DMS79 (cell line): ENCODE measurements around the gene COX6A2.

Source experiments
- DNase-seq: peaks from one replicate; lab custom pipeline; 2025; lab: John Stamatoyannopoulos, UW

COX6A2 gene

DNA sequence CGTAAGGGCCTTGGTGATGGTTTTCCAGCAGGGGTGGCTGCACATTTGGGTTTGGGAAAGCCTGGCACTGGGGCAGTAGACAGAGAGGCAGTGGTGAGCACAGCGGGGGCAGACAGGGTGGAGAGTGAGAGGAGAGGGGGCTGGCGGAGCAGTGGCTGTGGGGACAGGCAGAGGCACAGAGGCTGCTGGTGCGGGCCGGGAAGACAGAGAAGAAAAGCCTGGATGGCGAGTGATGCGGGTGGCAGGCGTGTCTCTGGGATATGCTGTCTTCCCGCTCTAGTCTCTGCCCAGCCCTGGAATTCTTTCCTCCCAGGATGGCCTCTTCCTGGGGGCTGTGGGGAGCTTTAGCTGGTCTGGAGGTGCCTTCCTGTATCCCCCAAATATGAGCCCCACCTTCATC lies 18.1 kb downstream of the COX6A2 start:
- DNase-seq, result no peak

DNA sequence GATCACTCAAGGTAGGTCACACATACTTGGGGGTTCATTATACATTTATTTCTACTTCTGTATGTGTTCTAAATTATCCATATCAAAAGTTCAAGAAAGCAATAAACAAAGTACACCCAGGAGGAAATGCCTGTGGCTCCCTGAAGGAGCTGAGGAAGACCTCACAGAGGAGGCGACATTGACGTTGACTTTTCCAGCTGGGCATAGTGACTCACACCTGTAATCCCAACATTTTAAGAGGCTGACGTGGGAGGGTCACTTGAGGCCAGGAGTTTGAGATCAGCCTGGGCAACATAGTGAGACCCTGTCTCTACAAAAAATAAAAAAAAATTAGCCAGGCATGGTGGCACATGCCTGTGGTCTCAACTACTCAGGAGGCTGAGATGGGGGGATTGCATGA lies 18.7 kb downstream of the COX6A2 start:
- DNase-seq, result no peak

- DNase-seq, result no peak
Observed at GRCh38 chr16:31407406-31407805, 20.8 kb downstream of the COX6A2 start.

DNA sequence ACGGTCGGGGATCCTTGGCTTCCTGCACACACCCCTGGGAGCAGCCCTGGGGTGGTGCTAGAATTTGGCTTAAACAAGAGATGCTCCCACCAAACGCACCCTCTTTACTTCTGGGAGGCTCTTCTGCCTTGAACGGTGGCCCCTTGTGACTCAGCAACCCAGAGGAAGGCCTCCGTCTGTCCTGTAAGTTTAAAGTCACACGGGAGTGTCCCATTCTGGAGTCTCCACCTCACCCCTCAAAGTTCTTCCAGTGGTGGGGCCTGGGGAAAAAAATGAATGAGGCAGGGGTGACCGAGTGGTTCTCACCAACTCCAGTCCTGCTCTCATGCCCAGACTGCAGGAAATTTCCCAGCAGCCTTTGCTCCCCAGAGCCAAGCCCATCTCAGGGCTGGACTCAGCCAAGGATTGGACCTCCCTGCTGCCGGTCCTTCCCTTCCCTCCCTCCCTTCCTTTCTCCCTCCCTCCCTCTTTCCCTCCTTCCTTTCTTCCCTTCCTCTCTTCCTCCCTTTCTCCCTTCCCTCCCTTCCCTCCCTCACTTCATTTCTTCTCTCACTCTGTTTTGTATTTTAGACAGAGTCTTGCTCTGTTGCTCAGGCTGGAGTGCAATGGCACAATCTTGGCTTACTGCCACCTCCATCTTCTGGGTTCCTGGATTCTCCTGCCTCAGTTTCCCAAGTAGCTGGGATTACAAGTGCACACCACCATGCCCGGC lies 23.7 kb downstream of the COX6A2 start:
- no peak for DNase-seq

- no peak for DNase-seq
Observed at GRCh38 chr16:31403590-31404352, 24.4 kb downstream of the COX6A2 start.

GRCh38 chr16:31402687-31403086 lies 25.5 kb downstream of the COX6A2 start:
- DNase-seq, result no peak

DNA sequence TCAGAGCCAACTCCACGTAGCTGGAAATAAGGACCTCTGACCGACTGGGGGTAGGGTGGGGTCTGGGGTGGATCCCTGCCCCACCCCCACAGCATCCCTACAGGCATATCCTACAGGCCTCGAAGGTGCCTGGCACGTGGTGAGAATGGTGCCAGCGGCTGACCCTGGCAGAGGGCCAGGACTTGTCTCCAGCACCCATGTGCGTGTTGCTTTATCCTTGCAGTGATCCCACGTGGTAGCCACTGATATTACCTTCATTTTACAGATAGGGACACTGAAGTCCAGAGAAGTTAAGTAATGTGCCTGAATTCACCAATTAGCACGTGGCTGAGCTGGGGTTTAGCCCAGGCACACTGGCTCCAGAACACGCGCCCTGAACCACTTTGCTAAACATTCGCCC lies 26.7 kb downstream of the COX6A2 start:
- DNase-seq, result no peak

GRCh38 chr16:31400191-31400590 lies 28.0 kb downstream of the COX6A2 start:
- DNase-seq, result no peak

DNA sequence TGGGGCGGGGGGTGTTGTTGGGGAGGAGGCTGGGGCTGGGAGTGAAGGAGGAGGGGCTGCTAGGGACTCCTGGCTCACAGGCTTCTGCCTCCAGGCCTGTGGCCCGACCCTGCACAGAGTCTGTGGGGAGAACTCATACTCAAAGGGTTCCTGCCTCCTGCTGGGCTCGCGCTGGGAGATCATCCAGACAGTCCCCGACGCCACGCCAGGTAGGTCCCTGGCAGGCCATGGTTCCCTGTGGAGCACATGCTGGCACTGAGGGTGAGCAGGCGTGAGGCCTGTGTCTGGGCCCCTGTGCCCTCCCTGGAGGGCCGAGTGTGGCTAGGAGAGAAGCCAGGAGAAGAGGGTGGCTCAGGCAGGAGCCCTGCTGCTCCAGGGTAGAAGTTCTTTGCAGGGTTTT lies 30.5 kb downstream of the COX6A2 start:
- DNase-seq, result no peak

DNA sequence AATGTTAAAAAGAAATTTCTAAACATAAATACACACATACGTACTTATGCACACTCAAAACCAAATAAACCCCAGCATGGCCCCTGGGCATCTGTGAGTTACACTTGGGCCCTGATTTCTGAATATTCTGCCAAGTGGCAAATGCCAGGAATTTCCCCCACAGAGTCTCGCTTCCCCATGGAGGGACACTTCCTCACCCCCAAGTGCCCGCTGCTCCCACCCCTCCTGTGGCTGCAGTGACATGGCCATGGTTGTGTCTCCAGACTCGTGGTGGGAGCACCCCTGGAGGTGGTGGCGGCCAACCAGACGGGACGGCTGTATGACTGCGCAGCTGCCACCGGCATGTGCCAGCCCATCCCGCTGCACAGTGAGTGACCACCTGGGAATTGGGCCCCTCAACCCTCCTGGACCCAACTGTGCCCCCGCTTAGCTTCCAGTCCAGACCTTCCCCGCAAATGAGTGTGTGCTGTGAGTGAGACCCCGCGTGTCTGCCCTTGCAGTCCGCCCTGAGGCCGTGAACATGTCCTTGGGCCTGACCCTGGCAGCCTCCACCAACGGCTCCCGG lies 31.0 kb downstream of the COX6A2 start:
- DNase-seq, result no peak

DNA sequence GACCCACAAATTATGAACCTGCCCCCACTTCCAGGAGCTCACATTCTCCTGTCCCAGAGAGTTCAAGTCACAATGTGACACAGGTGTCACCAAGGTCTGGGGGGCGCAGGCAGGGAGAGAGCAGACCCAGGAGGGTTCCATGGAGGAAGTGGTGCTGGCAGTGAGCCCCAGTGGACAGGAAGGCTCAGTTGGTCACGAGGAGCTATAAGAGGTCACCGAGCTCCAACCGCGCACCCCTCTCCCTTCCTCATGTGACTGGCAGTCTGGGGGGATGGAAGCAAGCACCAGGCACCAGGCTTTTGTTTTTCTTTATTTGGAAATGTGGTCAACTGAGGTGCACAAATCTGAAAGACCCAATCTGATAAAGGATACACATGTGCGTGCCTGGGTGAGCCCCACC lies 32.5 kb downstream of the COX6A2 start:
- DNase-seq, result no peak

GRCh38 chr16:31393056-31393455 lies 35.1 kb downstream of the COX6A2 start, which contains the start of gene ITGAD:
Gene ITGAD (plus strand): TSS chr16:31393335. CDS start chr16:31393361, 26 bp downstream.
- DNase-seq, result no peak

DNA sequence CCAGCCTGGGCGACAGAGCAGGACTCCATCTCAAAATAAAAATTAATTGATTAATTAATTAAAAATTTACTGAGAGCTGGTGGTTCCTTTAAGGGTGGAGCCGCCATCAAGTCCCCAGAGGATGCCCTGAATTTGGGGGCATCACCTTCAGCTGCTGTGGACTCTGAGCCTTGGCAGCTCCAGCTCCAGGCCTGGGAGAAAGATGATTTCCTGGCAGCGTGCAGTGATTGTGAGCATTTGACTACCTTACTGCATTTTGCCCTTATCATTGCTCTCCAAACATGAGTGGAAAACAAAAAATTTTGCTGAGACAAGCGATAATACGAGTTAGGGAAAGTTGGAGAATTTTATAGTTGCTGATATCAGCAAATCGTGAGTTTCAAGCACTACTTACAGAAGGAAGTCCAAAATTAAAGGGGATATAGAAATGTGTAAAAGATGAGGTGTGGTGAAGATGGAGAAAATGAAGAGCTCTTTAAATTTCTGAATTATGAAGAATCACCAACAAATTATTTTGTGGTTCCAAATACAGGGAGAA lies 37.6 kb downstream of the COX6A2 start:
- DNase-seq, result no peak

- no peak for DNase-seq
Observed at GRCh38 chr16:31388535-31388934, 39.6 kb downstream of the COX6A2 start.

DNA sequence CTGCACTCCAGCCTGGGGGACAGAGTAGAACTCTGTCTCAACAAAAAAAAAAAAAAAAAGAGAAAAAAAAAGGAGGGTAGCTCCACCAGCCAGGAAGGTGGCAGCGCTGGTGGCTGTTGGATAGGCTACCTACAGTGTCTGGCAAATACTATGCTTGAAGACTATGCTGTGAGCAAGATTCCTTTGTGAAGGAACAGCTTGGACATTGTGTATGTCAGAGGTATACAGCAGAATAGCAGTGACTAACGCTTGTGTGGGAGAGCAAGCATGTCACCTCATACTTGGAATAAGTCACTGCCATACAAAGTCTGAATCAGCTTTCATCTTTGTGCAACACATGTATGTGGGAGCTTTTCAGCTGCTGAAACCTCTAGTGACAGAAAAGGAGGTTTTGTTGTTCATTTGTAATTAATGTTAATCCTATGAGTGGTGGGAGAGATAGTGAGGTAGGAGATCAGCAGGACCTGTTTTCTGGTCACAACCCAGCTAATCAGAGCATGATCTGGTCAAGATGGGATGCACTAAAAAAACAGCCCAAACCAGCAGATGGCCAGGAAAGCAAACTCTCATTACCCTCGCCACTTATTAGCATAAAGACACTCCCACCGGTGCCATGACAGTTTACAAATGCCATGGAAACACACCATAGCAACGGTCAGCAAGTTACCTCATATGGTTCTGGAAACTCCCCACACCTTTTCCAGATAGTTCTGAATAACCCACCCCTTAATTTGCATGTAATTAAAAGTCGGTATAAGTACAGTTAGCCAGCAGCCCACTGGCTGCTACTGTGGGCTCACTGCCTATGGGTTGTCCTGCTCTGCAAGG lies 41.8 kb downstream of the COX6A2 start:
- DNase-seq, result no peak

GRCh38 chr16:31385680-31386079 lies 42.5 kb downstream of the COX6A2 start:
- DNase-seq, result no peak

DNA sequence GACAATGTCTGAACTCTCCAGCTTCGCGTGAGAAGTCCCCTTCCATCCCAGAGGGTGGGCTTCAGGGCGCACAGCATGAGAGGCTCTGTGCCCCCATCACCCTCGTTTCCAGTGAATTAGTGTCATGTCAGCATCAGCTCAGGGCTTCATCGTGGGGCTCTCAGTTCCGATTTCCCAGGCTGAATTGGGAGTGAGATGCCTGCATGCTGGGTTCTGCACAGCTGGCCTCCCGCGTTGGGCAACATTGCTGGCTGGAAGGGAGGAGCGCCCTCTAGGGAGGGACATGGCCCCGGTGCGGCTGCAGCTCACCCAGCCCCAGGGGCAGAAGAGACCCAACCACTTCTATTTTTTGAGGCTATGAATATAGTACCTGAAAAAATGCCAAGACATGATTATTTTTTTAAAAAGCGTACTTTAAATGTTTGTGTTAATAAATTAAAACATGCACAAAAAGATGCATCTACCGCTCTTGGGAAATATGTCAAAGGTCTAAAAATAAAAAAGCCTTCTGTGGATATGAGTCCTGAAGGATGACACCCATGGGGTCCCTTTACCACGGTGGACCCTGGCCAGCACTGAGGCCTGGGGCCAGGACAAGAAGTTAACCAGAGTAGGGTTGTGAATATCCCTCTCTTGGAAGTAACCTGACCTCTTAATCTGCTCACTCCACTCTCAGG lies 45.5 kb downstream of the COX6A2 start:
- no peak for DNase-seq

- no peak for DNase-seq
Observed at GRCh38 chr16:31380201-31380600, 48.0 kb downstream of the COX6A2 start.
